Heart left ventricle (tissue), 16 donors: Measurements from ENCODE around the gene TMEM80. TPM values are rescaled to one million over a fixed set of nuclear protein-coding genes. Genes with fewer than 3 reads are reported as not detected.

Source experiments
- ATAC-seq, 4 donors: fragments of 200-7000 bp; cut with Tn5 transposase; one replicate each; pipeline ENCODE4 v1.9.1; 2020 to 2022; ENCODE audit warnings: moderate library complexity in 4 of 4, mild to moderate bottlenecking in 3 of 4, moderate number of reproducible peaks in 1 of 4
- DNase-seq, 5 donors: peaks; one replicate each; pipeline ENCODE4 v3.0.0-alpha.2; 2020
- H3K27ac ChIP-seq, 12 donors: fragments of 200-600 bp; sonication (generic) in 4 of 12; one replicate each; pipeline versions ENCODE4 v1.5.0 to v1.8.0; 2016 to 2022; ENCODE audit warnings: mild to moderate bottlenecking in 2 of 12
- H3K27me3 ChIP-seq, 9 donors: fragments of 200-600 bp; sonication (generic) in 2 of 9; one replicate each; pipeline versions ENCODE4 v1.5.1 to v1.8.0; 2016 to 2022; ENCODE audit warnings: mild to moderate bottlenecking in 3 of 9
- H3K36me3 ChIP-seq, 9 donors: fragments of 200-600 bp; sonication (generic) in 2 of 9; one replicate each; pipeline versions ENCODE4 v1.5.0 to v1.8.0; 2018 to 2022; ENCODE audit warnings: mild to moderate bottlenecking in 2 of 9
- H3K4me1 ChIP-seq, 12 donors: fragments of 200-600 bp; sonication (generic) in 4 of 12; one replicate each; pipeline versions ENCODE4 v1.5.0 to v1.8.0; 2016 to 2022; ENCODE audit warnings: mild to moderate bottlenecking in 3 of 12
- H3K4me3 ChIP-seq, 12 donors: fragments of 200-600 bp; sonication (generic) in 4 of 12; one replicate each; pipeline versions ENCODE4 v1.5.0 to v1.8.0; 2017 to 2022; ENCODE audit warnings: mild to moderate bottlenecking in 9 of 12, moderate library complexity in 4 of 12
- H3K9me3 ChIP-seq, 12 donors: fragments of 200-600 bp; sonication (generic) in 4 of 12; one replicate each; pipeline versions ENCODE4 v1.5.0 to v1.8.0; 2016 to 2022; ENCODE audit warnings: mild to moderate bottlenecking in 1 of 12
- CTCF ChIP-seq, 12 donors: fragments of 200-600 bp; sonication (generic) in 4 of 12; IDR thresholded peaks; one replicate each; pipeline versions ENCODE4 v1.5.0 to v1.8.0; 2018 to 2022; ENCODE audit warnings: antibody characterized with exemption in 12 of 12, mild to moderate bottlenecking in 5 of 12
- POLR2A ChIP-seq, 2 donors: fragments of 450-650 bp; IDR thresholded peaks; one replicate each; pipeline ENCODE4 v1.6.1; 2017; ENCODE audit warnings: antibody characterized with exemption in 2 of 2, mild to moderate bottlenecking in 2 of 2, moderate library complexity in 2 of 2
- WGBS, 4 donors: extraction: QIAGEN DNeasy Blood & Tissue Kit in 2 of 4; methylation state at CpG; one replicate each; pipeline versions ENCODE4 v1.1.5 to v1.1.7; 2013 to 2018; 5-methylcytosine and 5-hydroxymethylcytosine counted together
- intact Hi-C, 10 donors: fragments of 100-400 bp; cut with DNase I; formaldehyde crosslinking; loops; one replicate each; pipeline versions ENCODE4 v1.11.1 to v1.14.2; 2022
- polyA plus RNA-seq, 2 donors: library from polyadenylated mRNA; stranded (reverse); fragments of 200-250 nt; gene quantifications; one replicate each; pipeline ENCODE4 v1.2.3, GENCODE V29; 2013
- total RNA-seq, 9 donors: library from RNA; depleted of rRNA in 2 of 9; stranded (reverse); fragments of >200 nt in 2 of 9; fragmentation: NEBNext Ultra II Directional in 3 of 9; extraction: Animal tissue kit (Norgen Biotek cat#: 25700) in 3 of 9; gene quantifications; one replicate each; pipeline versions ENCODE4 v1.1.0 to v1.2.4, GENCODE V29; 2016 to 2023
- donor health status: ischemic (EF 13 %, LVEDD 7.1; RV severe dilation, severe dysfunction).
- donor health status: healthy with polysubstance abuse.
- donor health status: DM: no; HTN: yes; CAD: no.
- donor health status: DM: no; HTN: no; CAD: no.
- donor health status: ischemic (EF 25% LVEDD 6.9; RV normal size, moderate dysfunction).
- donor health status: ischemic (EF 25% LVEDD 5.7; RV mildly dilated, moderate dysfunction).
- donor health status: healthy.
- donor health status: DM: yes; HTN: yes; CAD: no.
- donor health status: ischemic (EF 35%, LVEDD 5.7; RV mildly dilated, moderate dysfunction).
- donor health status: nonischemic (EF 11% LVEDD 7.7; RV severe dilation, severe dysfunction).
- donor health status: DM: yes; HTN: yes; CAD: no.
- donor health status: PGD.
- donor health status: ischemic (EF 29% LVEDD 5.4; RV normal size, mild dysfunction).
- donor health status: nonischemic (EF 23%, LVEDD 6.1; RV moderate dilation, normal function).

TMEM80 gene
- total and polyA plus RNA-seq, 11 donors = 8.0 to 18.2 (median 14.9) TPM

DNA sequence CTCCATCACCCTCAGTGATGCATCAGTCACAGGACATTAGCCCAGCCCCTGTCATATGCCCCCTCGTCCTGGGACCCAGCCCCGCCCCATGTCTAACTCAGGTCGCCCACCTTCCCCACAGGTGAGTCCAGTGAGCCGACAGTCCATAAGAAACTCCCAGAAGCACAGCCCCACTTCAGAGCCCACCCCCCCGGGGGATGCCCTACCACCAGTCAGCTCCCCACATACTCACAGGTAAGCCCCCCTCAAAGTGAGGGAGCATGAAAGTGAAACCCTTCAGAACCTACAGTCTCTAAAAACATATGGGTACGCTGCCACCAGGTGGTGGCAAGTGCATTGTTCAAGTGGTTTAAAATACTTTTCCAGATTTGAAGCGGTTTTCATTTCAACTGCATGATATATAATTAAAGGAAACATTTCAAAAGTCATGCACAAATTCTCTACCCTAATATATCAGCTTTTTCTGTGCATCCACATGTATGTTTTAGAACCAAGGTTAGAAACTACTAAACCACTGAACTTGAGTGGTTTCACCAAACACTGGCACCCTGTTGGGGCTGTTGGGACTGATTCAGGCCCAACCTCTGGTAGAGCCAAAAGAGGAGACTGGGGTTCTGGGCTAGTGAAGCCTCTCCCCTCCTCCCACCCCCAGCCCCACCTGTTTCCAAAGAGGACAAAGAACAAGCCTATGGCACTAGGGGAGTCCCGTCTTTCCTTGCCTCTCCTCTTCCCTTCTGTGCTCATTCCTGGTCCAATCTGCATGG is 27.7 kb downstream of the TMEM80 start:
- intact Hi-C loops = loop anchor here in 8 of 10 donors (1.0 to 10.0 kb wide), 7 partner anchors 59 to 169 kb away; no protein-coding TSS in a partner anchor
- Histone ChIP-seq H3K36me3 (no peaks in the 10 kb centered on the region), H3K4me1 (peaks cover 0 to 44% (median 25%) of the 10 kb centered on the region in 12 donors), H3K4me3 (peak overlapping the region in 1 of 12 donors; percentile 13), H3K9me3 (no peaks in the 10 kb centered on the region), H3K27me3 (peaks cover 40 to 84% (median 58%) of the 10 kb centered on the region in 9 donors), H3K27ac (no peak overlapping the region)
- peak in 1 of 5 donors; percentile 27 for DNase-seq
- ATAC-seq = peak in 2 of 4 donors; percentile 25 to 26
- WGBS, 4 donors = 41 to 56% (median 52%) methylated on average over 6 to 8 of the region's 8 CpGs
- TF ChIP-seq POLR2A (IDR thresholded peaks at IDR 0.05) = no peak
- peak; percentile 46 to 78 (median 64) for TF ChIP-seq CTCF (IDR thresholded peaks at IDR 0.05)

- DNase-seq = peak in 1 of 5 donors; percentile 27
- TF ChIP-seq CTCF (IDR thresholded peaks at IDR 0.05) (no peak), POLR2A (IDR thresholded peaks at IDR 0.05) (no peak)
- H3K9me3 ChIP-seq = no peaks in the 10 kb centered on the region
- no peak overlapping the region for H3K4me3 ChIP-seq
- intact Hi-C loops = loop anchor here in 6 of 10 donors (2.0 to 10.0 kb wide), 4 partner anchors 59 to 167 kb away; no protein-coding TSS in a partner anchor
- H3K36me3 ChIP-seq = no peaks in the 10 kb centered on the region
- peaks cover 40 to 94% (median 58%) of the 10 kb centered on the region in 9 donors for H3K27me3 ChIP-seq
- H3K4me1 ChIP-seq = peaks cover 0 to 48% (median 28%) of the 10 kb centered on the region in 12 donors
- no peak overlapping the region for H3K27ac ChIP-seq
- 52 to 83% (median 56%) methylated on average over 3 to 19 of the region's 19 CpGs for WGBS, 4 donors
- ATAC-seq = no peak
These were observed 28.6 kb downstream of the TMEM80 start for GRCh38 chr11:724049-724777.

DNA sequence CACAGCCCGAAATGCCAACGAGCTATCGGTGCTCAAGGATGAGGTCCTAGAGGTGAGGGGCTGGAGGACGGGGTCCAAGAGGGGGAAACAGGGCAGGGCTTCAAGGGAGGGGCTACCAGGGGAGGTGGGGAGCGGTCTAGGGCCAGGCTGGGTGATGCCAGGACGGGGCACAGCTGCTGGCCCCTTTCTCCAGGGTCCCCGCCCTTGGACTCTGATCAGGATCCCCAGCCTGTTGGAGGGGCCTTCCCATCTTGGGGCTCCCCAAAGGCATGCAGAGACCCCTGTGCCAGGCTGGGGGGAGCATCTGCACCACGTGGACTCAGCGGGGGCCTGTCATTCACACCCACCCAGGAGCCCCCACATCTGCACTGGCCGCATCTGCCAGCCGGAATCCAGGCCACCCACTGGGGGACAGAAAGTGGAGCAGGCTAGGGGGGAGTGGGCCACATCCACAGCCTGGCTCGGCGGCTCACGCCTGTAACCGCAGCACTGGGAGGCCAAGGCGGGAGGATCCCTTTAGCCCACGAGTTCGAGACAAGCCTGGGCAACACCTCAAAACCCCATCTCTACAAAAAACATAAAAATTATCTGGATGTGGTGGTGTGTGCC is 29.3 kb downstream of the TMEM80 start:
- peaks cover 40 to 89% (median 57%) of the 10 kb centered on the region in 9 donors for H3K27me3 ChIP-seq
- DNase-seq (peak in 1 of 5 donors; percentile 18), ATAC-seq (no peak)
- no peak for TF ChIP-seq CTCF (IDR thresholded peaks at IDR 0.05)
- TF ChIP-seq POLR2A (IDR thresholded peaks at IDR 0.05) = no peak
- 54 to 70% (median 66%) methylated on average over 11 to 18 of the region's 18 CpGs for WGBS, 4 donors
- no peaks in the 10 kb centered on the region for H3K9me3 ChIP-seq
- no peak overlapping the region for H3K4me3 ChIP-seq
- intact Hi-C loops = loop anchor here in 8 of 10 donors (2.0 to 10.0 kb wide), 5 partner anchors 60 to 173 kb away; no protein-coding TSS in a partner anchor
- H3K4me1 ChIP-seq = peaks cover 0 to 48% (median 28%) of the 10 kb centered on the region in 12 donors
- H3K36me3 ChIP-seq = no peaks in the 10 kb centered on the region
- no peak overlapping the region for H3K27ac ChIP-seq
